Activated T-cell treated with anti-CD3 and anti-CD28 coated beads for 48 hours (primary cell): ENCODE results near the gene KLB.
"Not testable (repeated sequence)": the region's sequence is repeated elsewhere in the genome, so short reads cannot be mapped to it uniquely, and the experiment has no call there.

Experiments used
- DNase-seq: peaks from one replicate; pipeline ENCODE4 v3.0.0-alpha.2; 2020; ENCODE audit warnings: low read depth

KLB gene

GRCh38 chr4:39406763-39407583 lies at the start of gene KLB:
KLB (plus strand) TSS chr4:39406930; CDS start chr4:39406950, 20 bp downstream.
- DNase-seq, result no peak

DNA sequence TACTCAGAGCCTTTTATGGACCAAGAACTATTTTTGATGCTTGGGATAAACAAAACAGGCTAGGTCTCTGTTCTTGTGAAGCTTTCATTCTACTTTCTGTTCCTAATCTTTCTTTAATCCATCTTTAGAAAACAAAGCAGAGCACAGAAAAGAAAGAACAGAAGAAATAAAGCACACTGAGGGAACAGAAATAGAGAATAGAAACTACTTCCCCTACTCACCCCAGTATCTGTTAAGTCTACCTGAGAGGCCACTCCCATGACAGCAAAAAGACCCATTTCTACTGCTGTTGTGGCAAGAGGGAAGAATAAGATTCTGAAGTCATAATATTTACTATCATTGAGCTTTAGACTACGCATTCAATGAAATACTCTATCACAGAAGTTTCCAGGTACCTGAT lies 49.7 kb upstream of the KLB start:
- DNase-seq, result no peak

DNA sequence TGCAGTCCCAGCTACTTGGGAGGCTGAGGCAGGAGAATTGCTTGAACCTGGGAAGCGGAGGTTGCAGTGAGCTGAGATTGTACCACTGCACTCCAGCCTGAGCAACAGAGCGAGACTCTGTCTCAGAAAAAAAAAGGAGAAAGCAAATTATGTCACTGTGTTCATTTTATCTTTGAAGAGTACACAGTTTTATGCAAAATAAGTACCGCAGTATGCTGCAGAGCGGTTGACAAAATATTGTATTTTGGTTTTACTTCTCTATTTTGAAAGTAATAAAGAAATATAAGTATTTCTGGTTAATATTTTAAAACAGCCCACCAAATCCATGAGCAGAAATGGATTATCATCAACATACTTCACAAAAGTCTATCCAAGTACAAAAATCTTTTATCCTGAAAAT lies 46.1 kb upstream of the KLB start:
- DNase-seq, result not testable (repeated sequence)

- no peak for DNase-seq
Measured at GRCh38 chr4:39362827-39363226, 43.9 kb upstream of the KLB start.

DNA sequence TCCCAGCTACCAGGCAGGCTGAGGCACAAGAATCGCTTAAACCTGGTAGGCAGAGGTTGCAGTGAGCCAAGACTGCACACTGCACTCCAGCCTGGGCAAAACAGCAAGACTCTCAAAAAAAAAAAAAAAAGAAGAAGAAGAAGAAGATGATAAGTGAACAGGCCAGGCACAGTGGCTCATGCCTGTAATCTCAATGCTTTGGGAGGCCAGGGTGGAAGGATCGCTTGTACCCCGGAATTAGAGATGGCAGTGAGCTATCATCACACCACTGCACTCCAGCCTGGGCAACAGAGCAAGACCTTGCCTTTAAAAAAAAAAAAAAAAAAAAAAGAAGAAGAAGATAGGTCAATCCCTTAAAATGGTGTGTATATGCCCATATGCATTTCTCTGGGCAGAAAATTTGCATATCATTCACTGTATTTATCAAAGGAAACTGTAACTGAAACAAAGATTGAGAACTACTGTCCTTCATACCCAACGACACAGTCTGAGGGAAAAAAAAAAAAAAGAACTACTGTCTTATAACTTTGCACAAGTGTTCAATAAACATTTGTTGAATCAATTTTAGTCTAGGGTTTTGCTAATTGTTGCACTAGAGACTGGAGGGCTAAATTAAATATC lies 42.8 kb upstream of the KLB start:
- no peak for DNase-seq

DNA sequence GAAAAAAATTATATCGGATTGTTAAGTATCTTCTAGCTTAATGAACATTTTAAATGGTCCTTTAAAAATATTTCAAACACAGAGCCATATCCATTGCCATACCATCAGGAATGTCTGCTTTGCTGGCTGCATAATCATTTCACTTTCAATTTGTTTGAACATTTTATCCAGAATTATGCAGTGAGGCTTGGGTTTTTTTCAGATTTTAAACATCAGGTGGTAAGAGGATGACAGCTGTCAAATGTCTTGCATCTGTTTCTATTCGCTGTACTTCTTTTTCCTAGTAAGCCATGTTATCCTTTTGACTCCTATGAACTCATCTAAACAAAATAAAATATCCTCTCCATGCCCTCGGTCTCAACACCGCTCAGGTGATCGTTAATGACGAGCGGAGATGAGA lies 41.4 kb upstream of the KLB start:
- DNase-seq, result no peak

- DNase-seq, result peak; percentile 92
Measured at GRCh38 chr4:39365830-39366771, 40.6 kb upstream of the KLB start, which contains the start of gene RFC1. RFC1 (minus strand) TSS chr4:39366362; CDS start chr4:39366241, 121 bp downstream.

- no peak for DNase-seq
Measured at GRCh38 chr4:39367166-39367565, 39.6 kb upstream of the KLB start.

DNA sequence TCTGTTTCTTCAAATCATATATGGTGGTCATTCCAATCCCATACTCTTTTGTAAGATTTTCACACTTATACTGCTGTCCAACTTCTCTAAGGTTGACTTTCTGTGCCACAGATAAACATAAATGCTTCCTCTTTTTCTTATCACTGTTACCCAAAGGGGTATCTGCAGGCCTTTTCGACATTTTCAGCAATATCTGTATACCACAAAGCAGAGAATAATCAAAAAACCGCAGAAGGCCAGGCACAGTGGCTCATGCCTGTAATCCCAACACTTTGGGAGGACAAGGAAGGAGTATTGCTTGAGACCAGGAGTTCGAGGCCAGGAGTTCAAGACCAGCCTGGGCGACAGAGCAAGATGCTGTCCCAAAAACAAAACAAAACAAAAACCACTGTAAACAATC lies 37.4 kb upstream of the KLB start:
- DNase-seq, result no peak

- DNase-seq, result not testable (repeated sequence)
Measured at GRCh38 chr4:39371209-39371608, 35.5 kb upstream of the KLB start.

GRCh38 chr4:39375478-39375877 lies 31.3 kb upstream of the KLB start:
- no peak for DNase-seq

DNA sequence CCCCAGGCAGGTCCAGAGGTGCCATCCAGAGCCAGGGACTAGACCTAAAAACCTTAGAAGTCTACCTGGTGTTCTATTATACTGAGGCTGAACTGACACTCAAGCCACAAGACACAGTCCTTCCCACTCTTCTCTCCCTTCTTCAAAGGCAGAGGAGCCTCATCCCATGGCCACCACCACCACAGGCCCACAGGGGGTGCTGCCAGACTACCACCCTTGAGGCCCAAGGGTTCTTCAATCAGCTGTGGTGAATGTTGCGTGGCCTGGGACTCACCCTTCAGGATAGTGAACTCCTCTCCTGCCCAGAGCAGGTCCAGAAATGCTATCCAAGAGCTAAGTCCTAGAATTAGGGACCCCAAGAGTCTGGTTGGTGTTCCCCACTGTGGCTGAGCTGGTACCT lies 23.0 kb upstream of the KLB start:
- DNase-seq, result no peak

DNA sequence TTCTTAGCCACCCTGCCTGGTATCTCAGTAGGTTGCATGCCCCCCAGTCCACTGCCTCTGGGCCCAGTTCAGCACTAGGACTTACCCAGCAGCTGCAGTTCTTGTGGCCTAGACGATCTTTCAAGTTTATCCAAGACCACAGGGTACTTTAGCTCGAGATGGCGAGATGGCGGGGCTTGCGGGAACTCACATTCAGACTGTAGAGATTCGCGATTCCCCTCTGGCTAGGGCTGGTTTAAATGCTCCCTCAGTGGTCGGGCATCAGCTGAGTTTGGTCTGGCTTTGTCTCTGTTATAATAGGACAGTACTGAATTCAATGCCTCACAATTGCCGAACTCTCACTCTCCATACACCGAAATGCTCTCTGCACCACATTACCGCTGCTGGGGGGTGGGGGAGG lies 22.2 kb upstream of the KLB start:
- no peak for DNase-seq

- no peak for DNase-seq
Measured at GRCh38 chr4:39390603-39391002, 16.1 kb upstream of the KLB start.

DNA sequence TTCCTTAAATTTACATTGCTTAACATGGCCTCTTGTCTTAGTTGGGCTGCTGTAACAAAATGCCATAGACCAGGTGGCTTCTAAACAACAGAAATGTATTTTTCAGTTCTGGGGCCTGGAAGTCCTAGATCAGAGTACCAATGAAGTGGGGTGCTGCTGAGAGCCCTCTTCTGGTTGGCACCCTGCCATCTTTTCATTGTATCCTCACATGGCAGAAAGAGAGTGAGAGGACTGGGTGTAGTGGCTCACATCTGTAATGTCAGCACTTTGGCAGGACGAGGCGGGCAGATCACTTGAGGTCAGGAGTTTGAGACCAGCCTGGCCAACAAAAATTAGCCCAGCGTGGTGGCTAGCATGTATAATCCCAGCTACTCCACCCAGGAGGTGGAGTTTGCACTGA lies 12.0 kb upstream of the KLB start:
- no peak for DNase-seq

DNA sequence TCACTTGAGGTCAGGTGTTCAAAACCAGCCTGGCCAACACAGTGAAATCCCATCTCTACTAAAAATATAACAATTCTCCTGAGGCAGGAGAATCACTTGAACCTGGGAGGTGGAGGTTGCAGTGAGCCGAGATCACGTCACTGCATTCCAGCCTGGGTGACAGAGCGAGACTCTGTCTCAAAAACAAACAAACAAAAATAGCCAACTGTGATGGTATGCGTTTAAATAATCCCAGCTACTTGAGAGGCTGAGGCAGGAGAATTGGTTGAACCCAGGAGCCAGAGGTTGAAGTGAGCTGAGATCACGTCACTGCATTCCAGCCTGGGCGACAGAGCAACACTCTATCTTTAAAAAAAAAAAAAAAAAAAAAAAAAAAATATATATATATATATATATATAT lies 5.1 kb upstream of the KLB start:
- DNase-seq, result not testable (repeated sequence)

GRCh38 chr4:39407584-39407885 lies 805 bp downstream of the KLB start:
- no peak for DNase-seq

DNA sequence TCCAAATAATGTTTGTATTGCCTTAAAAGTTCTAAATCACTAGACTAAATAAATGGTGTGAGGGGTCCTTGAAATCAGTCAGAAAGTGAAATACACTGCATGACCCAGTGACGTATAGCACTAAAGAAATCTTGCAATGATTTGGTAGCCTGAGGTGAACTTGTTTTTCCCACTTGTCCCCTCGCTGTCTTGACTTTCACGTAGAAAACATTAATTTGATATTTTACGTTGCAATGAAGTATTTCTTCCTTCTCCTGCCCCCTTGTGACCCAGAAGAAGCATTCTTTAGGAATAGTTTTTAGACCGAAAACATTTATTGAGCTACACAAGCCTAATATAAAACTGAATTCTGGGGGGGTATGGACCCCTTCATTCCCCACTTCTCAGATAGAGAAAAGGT lies 3.7 kb downstream of the KLB start:
- DNase-seq, result no peak

- DNase-seq, result not testable (repeated sequence)
Measured at GRCh38 chr4:39411561-39411960, 4.8 kb downstream of the KLB start.

DNA sequence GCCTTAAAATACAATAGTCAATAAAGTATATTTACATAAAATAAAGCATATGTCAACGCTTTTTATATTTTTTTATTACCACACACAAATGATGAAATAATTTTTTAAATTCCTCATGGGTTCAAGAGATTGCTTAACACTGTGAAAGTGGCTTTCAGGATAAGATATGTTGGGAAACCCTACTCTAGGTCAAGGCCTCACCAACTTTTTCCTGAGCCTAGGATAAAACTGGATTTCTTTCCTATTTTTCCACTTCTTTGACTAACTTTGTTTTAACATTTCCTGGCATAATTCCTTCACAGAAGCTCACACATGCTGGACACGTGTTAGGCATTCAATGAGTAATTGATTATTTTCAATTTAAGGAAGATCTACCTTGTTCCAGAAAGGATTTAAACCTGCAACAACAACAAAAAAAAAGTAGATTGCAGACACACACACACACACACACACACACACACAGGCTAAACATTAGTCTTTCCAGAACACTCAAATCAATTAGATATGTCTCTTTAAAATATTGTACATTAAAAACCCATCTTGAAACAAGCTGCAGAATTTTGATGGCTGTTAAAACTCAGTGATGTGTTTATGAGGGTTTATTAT lies 9.1 kb downstream of the KLB start:
- no peak for DNase-seq

GRCh38 chr4:39422247-39422646 lies 15.5 kb downstream of the KLB start:
- DNase-seq, result no peak

GRCh38 chr4:39425297-39425696 lies 18.6 kb downstream of the KLB start:
- not testable (repeated sequence) for DNase-seq
